HepG2 (cell line): ENCODE measurements around the gene RPRML. TPM values are rescaled to one million over a fixed set of nuclear protein-coding genes. Genes with fewer than 3 reads are reported as not detected.
A peak's percentile ranks its signal among the peaks of the same experiment; 100 is the strongest.

ENCODE experiments used
- ATAC-seq: fragments of 200-7000 bp; cut with Tn5 transposase; 3 replicates; pipeline ENCODE4 v1.9.1; 2020; ENCODE audit warnings: mild to moderate bottlenecking, moderate library complexity
- BruUV-seq: library from RNA; stranded (reverse); fragments of 400-500 nt; replicated peaks from 2 replicates; lab custom pipeline; 2021; lab: Mats Ljungman, UMichigan
- CTCF ChIA-PET: fragments of 300-600 bp; formaldehyde crosslinking; extraction: SDS; loops from one replicate; lab custom pipeline; 2021; ENCODE audit warnings: low total read pairs, inconsistent platforms, low intra/inter-chr PET ratio; lab: Yijun Ruan, JAX
- POLR2A ChIA-PET: fragments of 350-600 bp; sonication (Branson Sonifier 250); formaldehyde crosslinking; loops from one replicate; lab custom pipeline; 2020; ENCODE audit warnings: antibody characterized with exemption, inconsistent platforms; lab: Yijun Ruan, JAX
- DNase-seq: peaks from one replicate; pipeline ENCODE4 v3.0.0-alpha.2; 2015; ENCODE audit warnings: low spot score
- FAIRE-seq: peaks from 3 replicates; lab custom pipeline; 2011; peaks lifted over from hg19 to GRCh38; lab: Jason Lieb, UNC
- H2AFZ ChIP-seq: one replicate; pipeline ENCODE4 v1.6.1; 2011; ENCODE audit warnings: low read length, inconsistent platforms
- H3K27ac ChIP-seq: fragments of 300-600 bp; 3 replicates; pipeline ENCODE4 v1.8.0; 2011; ENCODE audit warnings: mixed run types, mild to moderate bottlenecking, mixed read lengths, low read length, inconsistent platforms; ENCODE audit not compliant: insufficient read depth; ENCODE audit errors: extremely low read length
- H3K27me3 ChIP-seq, 2 experiments: fragments of 200-600 bp in 1 of 2; 2 replicates in 1 of 2; 3 replicates in 1 of 2; pipeline versions ENCODE4 v1.6.0 to v1.8.0; 2011; ENCODE audit warnings: low read length in 2 of 2, mild to moderate bottlenecking in 2 of 2, moderate library complexity in 2 of 2, inconsistent platforms in 1 of 2; ENCODE audit not compliant: insufficient read depth in 2 of 2, control insufficient read depth in 1 of 2
- H3K36me3 ChIP-seq, 2 experiments: fragments of 200-600 bp in 1 of 2; replicated peaks in 1 of 2; 2 replicates in 1 of 2; 3 replicates in 1 of 2; pipeline versions ENCODE4 v1.5.1 to v1.8.0; 2011; ENCODE audit warnings: low read length in 2 of 2, inconsistent platforms in 1 of 2; ENCODE audit not compliant: insufficient read depth in 2 of 2, control insufficient read depth in 1 of 2
- H3K4me1 ChIP-seq: 2 replicates; pipeline ENCODE4 v1.5.1; 2012; ENCODE audit warnings: low read length, inconsistent platforms; ENCODE audit not compliant: insufficient read depth
- H3K4me2 ChIP-seq: 2 replicates; pipeline ENCODE4 v1.6.0; 2011; ENCODE audit warnings: low read depth, low read length, inconsistent platforms
- H3K4me3 ChIP-seq, 3 experiments: fragments of 200-600 bp in 1 of 3; sonication (generic), shearing (Covaris generic) in 1 of 3; replicated peaks in 1 of 3; 2 replicates each; pipeline ENCODE4 v1.5.1; 2011 to 2016; ENCODE audit warnings: low read length in 3 of 3, inconsistent platforms in 2 of 3, low read depth in 2 of 3, mild to moderate bottlenecking in 2 of 3, control low read depth in 1 of 3, mixed read lengths in 1 of 3; ENCODE audit not compliant: insufficient read depth in 1 of 3
- H3K79me2 ChIP-seq: one replicate; pipeline ENCODE4 v1.6.1; 2011; ENCODE audit warnings: low read length, inconsistent platforms; ENCODE audit not compliant: insufficient read depth
- H3K9ac ChIP-seq: 2 replicates; pipeline ENCODE4 v1.6.0; 2011; ENCODE audit warnings: mild to moderate bottlenecking, low read depth, low read length, inconsistent platforms; ENCODE audit not compliant: insufficient read depth
- H3K9me3 ChIP-seq: 2 replicates; pipeline ENCODE4 v1.5.1; 2012; ENCODE audit warnings: mild to moderate bottlenecking, low read length
- H4K20me1 ChIP-seq: 2 replicates; pipeline ENCODE4 v1.6.0; 2011; ENCODE audit warnings: inconsistent platforms, mild to moderate bottlenecking, low read length, moderate library complexity; ENCODE audit not compliant: insufficient read depth
- AGO2 ChIP-seq: fragments of 200-400 bp; formaldehyde crosslinking; optimal IDR thresholded peaks from 2 replicates; pipeline ENCODE3; 2017; ENCODE audit warnings: mild to moderate bottlenecking, low read depth, low read length, moderate library complexity
- DRAP1 ChIP-seq: IDR thresholded peaks from 2 replicates; pipeline ENCODE4 v1.6.1; 2016; ENCODE audit warnings: missing genetic modification reagents, missing compliant biosample characterization
- HDAC1 ChIP-seq: sonication (generic); formaldehyde crosslinking; IDR thresholded peaks from 2 replicates; pipeline ENCODE4 v1.5.1; 2020; ENCODE audit warnings: mild to moderate bottlenecking, missing genetic modification reagents
- HHEX ChIP-seq: IDR thresholded peaks from 2 replicates; pipeline ENCODE4 v1.6.1; 2016; ENCODE audit warnings: control low read depth
- SALL1 ChIP-seq: sonication (generic); formaldehyde crosslinking; IDR thresholded peaks from 2 replicates; pipeline ENCODE4 v1.8.0; 2022; ENCODE audit warnings: mild to moderate bottlenecking, missing genetic modification reagents
- TERF1 ChIP-seq: sonication (generic); formaldehyde crosslinking; IDR thresholded peaks from 2 replicates; pipeline ENCODE4 v1.8.0; 2022; ENCODE audit warnings: mild to moderate bottlenecking, missing genetic modification reagents, moderate library complexity
- ZFP36L2 ChIP-seq: sonication (generic); formaldehyde crosslinking; IDR thresholded peaks from 2 replicates; pipeline ENCODE4 v1.4.0; 2020; ENCODE audit warnings: missing genetic modification reagents
- ZHX1 ChIP-seq: sonication (generic); formaldehyde crosslinking; IDR thresholded peaks from 2 replicates; pipeline ENCODE4 v1.8.1; 2022; ENCODE audit warnings: low read depth, mild to moderate bottlenecking, missing genetic modification reagents
- ZNF878 ChIP-seq: sonication (generic); formaldehyde crosslinking; IDR thresholded peaks from 2 replicates; pipeline ENCODE4 v1.8.1; 2023; ENCODE audit warnings: mild to moderate bottlenecking, missing genetic modification reagents, moderate library complexity
- WGBS: methylation state at CpG from one replicate; pipeline ENCODE4 v1.1.6; 2017; ENCODE audit warnings: low lambda C conversion rate; 5-methylcytosine and 5-hydroxymethylcytosine counted together
- in situ Hi-C: cut with HindIII; loops from 2 replicates; pipeline ENCODE4 v1.10.0; 2017; ENCODE audit warnings: low pct_unique_long_range_greater_than_20kb; ENCODE audit not compliant: extremely low pct_ligation_motif_present
- intact Hi-C: fragments of 100-400 bp; cut with micrococcal nuclease; formaldehyde crosslinking; loops from one replicate; pipeline ENCODE4 v1.10.0; 2022; ENCODE audit not compliant: unreplicated experiment
- polyA plus RNA-seq, 8 experiments: library from polyadenylated mRNA; depleted of rRNA in 3 of 8; stranded (reverse) in 7 of 8; unstranded in 1 of 8; fragments of >200 nt; fragmentation: Illumina TruSeq in 4 of 8; extraction: Trizol in 4 of 8; gene quantifications; 2 replicates each; pipeline versions ENCODE4 v1.2.1 to v1.2.3, GENCODE V29; 2011 to 2016; ENCODE audit warnings: low read depth in 4 of 8, missing spikeins in 1 of 8, mixed read lengths in 1 of 8; ENCODE audit not compliant: insufficient read depth in 1 of 8
- total RNA-seq, 5 experiments: library from RNA; depleted of rRNA; stranded (reverse); fragments of >200 nt; fragmentation: Illumina TruSeq; extraction: Trizol; gene quantifications; 2 replicates each; pipeline ENCODE4 v1.2.3, GENCODE V29; 2016; ENCODE audit warnings: low read depth in 1 of 5

Gene RPRML
- total and polyA plus RNA-seq, 2 of the 13 experiments (the other 11 are each of a cell fraction or from before 2014, with no cell fraction given) = not detected

- TF ChIP-seq SALL1 = peak; percentile 34; the same call in 1 of the 2 replicates
- no peak for TF ChIP-seq TERF1
- no peak for TF ChIP-seq HHEX (CRISPR knock-in tag)
- TF ChIP-seq DRAP1 (CRISPR knock-in tag) = 0 out of 2 replicates have a peak, but pooled peaks have one; percentile 18
Observed at GRCh38 chr17:46982577-46982976, 3.5 kb upstream of the RPRML start (continued).

- H3K36me3 ChIP-seq = no peaks in the 10 kb centered on the region; a peak in 1 of 5 replicates
- DNase-seq (no peak), ATAC-seq (no peak), FAIRE-seq (no peak)
- H3K4me1 ChIP-seq = peaks cover 24% of the 10 kb centered on the region
- CTCF ChIA-PET = no interaction called here
- no peak overlapping the region for H3K9ac ChIP-seq
- H3K4me2 ChIP-seq = peak overlapping the region; percentile 38
- no peak overlapping the region for H2AFZ ChIP-seq
- H4K20me1 ChIP-seq = no peaks in the 10 kb centered on the region
- no peaks in the 10 kb centered on the region for H3K27me3 ChIP-seq
- no peaks in the 10 kb centered on the region for H3K79me2 ChIP-seq
- intact Hi-C loops = no loop called here
- H3K9me3 ChIP-seq = no peaks in the 10 kb centered on the region
- peak overlapping the region in 2 of 3 experiments; percentile 8 to 41; a peak in 3 of 6 replicates for H3K4me3 ChIP-seq
- in situ Hi-C loops = no loop called here
- WGBS = 97% methylated on average over 20 of the region's 83 CpGs
- no TSS peak for BruUV-seq
- H3K27ac ChIP-seq = no peak overlapping the region
- POLR2A ChIA-PET = no interaction called here
- no peak for TF ChIP-seq ZNF878 (CRISPR knock-in tag)
- no peak for TF ChIP-seq ZFP36L2 (CRISPR knock-in tag)
- 0 out of 2 replicates have a peak, but pooled peaks have one; percentile 43 for TF ChIP-seq ZHX1 (CRISPR knock-in tag)
- TF ChIP-seq AGO2 = peak; percentile 49
- 0 out of 2 replicates have a peak, but pooled peaks have one; percentile 0 for TF ChIP-seq HDAC1
Observed at GRCh38 chr17:46978489-46979146, 435 bp downstream of the RPRML start.
